B cell (primary cell): ENCODE data around the gene KLHL3.

ENCODE experiments used
- CTCF ChIP-seq: fragments of 200-600 bp; IDR thresholded peaks from one replicate; pipeline ENCODE4 v1.8.0; 2022; ENCODE audit warnings: antibody characterized with exemption, mild to moderate bottlenecking
- EZH2 ChIP-seq: IDR thresholded peaks from 2 replicates; pipeline ENCODE4 v1.6.1; 2012; ENCODE audit warnings: borderline replicate concordance, low read depth, mild to moderate bottlenecking, moderate library complexity, low read length; ENCODE audit not compliant: insufficient read depth, poor library complexity, severe bottlenecking

GRCh38 chr5:137624786-137625349, 111.0 kb downstream of the KLHL3 start:
- TF ChIP-seq CTCF (no peak), EZH2 (no peak)
